SH-SY5Y (cell line): Measurements from ENCODE around the gene LYSET.

ENCODE experiments used
- GATA2 ChIP-seq: IDR thresholded peaks from 2 replicates; pipeline ENCODE4 v1.6.1; 2011; ENCODE audit warnings: mild to moderate bottlenecking, low read depth, low read length
- GATA3 ChIP-seq: IDR thresholded peaks from 2 replicates; pipeline ENCODE4 v1.6.1; 2011; ENCODE audit warnings: low read depth, mild to moderate bottlenecking, low read length, moderate library complexity

Gene LYSET

GRCh38 chr14:93171376-93171775, 13.7 kb upstream of the LYSET start:
- no peak for TF ChIP-seq GATA3
- TF ChIP-seq GATA2 = no peak

GRCh38 chr14:93173943-93174395, 11.1 kb upstream of the LYSET start:
- TF ChIP-seq GATA2 (no peak), GATA3 (no peak)

GRCh38 chr14:93175492-93175891, 9.6 kb upstream of the LYSET start:
- no peak for TF ChIP-seq GATA2
- TF ChIP-seq GATA3 = no peak

GRCh38 chr14:93183596-93184317, 1.4 kb upstream of the LYSET start:
- no peak for TF ChIP-seq GATA3
- no peak for TF ChIP-seq GATA2

GRCh38 chr14:93185349-93185720, 218 bp downstream of the LYSET start:
- TF ChIP-seq GATA3 (no peak), GATA2 (no peak)

- TF ChIP-seq GATA3 (no peak), GATA2 (no peak)
Observed at GRCh38 chr14:93186466-93186865, 1.3 kb downstream of the LYSET start.

- TF ChIP-seq GATA3 (no peak), GATA2 (no peak)
Observed at GRCh38 chr14:93186956-93187355, 1.8 kb downstream of the LYSET start.

GRCh38 chr14:93195316-93195999, 10.3 kb downstream of the LYSET start:
- TF ChIP-seq GATA3 (no peak), GATA2 (no peak)

- TF ChIP-seq GATA3 (no peak), GATA2 (no peak)
Observed at GRCh38 chr14:93199031-93199430, 13.9 kb downstream of the LYSET start.

- TF ChIP-seq GATA2 = no peak
- TF ChIP-seq GATA3 = no peak
Observed at GRCh38 chr14:93200553-93200952, 15.4 kb downstream of the LYSET start.

- TF ChIP-seq GATA3 (no peak), GATA2 (no peak)
Observed at GRCh38 chr14:93201155-93201704, 16.1 kb downstream of the LYSET start.

GRCh38 chr14:93206793-93207467, 21.8 kb downstream of the LYSET start, which contains the start of the genes GON7 and UBR7:
Gene GON7 (minus strand): TSS chr14:93207065. CDS start chr14:93207037, 28 bp downstream.
Gene UBR7 (plus strand): TSS chr14:93207256. CDS start chr14:93207292, 36 bp downstream.
- no peak for TF ChIP-seq GATA2
- TF ChIP-seq GATA3 = no peak

- TF ChIP-seq GATA3 = no peak
Observed at GRCh38 chr14:93207468-93208308, 22.6 kb downstream of the LYSET start.

- TF ChIP-seq GATA3 = no peak
- no peak for TF ChIP-seq GATA2
Observed at GRCh38 chr14:93212432-93212831, 27.3 kb downstream of the LYSET start.
